HepG2 (cell line): Measurements from ENCODE around the gene BIN1. TPM values are rescaled to one million over a fixed set of nuclear protein-coding genes. Genes with fewer than 3 reads are reported as not detected.

ENCODE experiments used
- ATAC-seq: fragments of 200-7000 bp; cut with Tn5 transposase; 3 replicates; pipeline ENCODE4 v1.9.1; 2020; ENCODE audit warnings: mild to moderate bottlenecking, moderate library complexity
- BruUV-seq: library from RNA; stranded (reverse); fragments of 400-500 nt; replicated peaks from 2 replicates; lab custom pipeline; 2021; lab: Mats Ljungman, UMichigan
- CTCF ChIA-PET: fragments of 300-600 bp; formaldehyde crosslinking; extraction: SDS; loops from one replicate; lab custom pipeline; 2021; ENCODE audit warnings: low total read pairs, inconsistent platforms, low intra/inter-chr PET ratio; lab: Yijun Ruan, JAX
- POLR2A ChIA-PET: fragments of 350-600 bp; sonication (Branson Sonifier 250); formaldehyde crosslinking; loops from one replicate; lab custom pipeline; 2020; ENCODE audit warnings: antibody characterized with exemption, inconsistent platforms; lab: Yijun Ruan, JAX
- DNase-seq: peaks from one replicate; pipeline ENCODE4 v3.0.0-alpha.2; 2015; ENCODE audit warnings: low spot score
- FAIRE-seq: peaks from 3 replicates; lab custom pipeline; 2011; peaks lifted over from hg19 to GRCh38; lab: Jason Lieb, UNC
- H2AFZ ChIP-seq: one replicate; pipeline ENCODE4 v1.6.1; 2011; ENCODE audit warnings: low read length, inconsistent platforms
- H3K27ac ChIP-seq: fragments of 300-600 bp; 3 replicates; pipeline ENCODE4 v1.8.0; 2011; ENCODE audit warnings: mixed run types, mild to moderate bottlenecking, mixed read lengths, low read length, inconsistent platforms; ENCODE audit not compliant: insufficient read depth; ENCODE audit errors: extremely low read length
- H3K27me3 ChIP-seq, 2 experiments: fragments of 200-600 bp in 1 of 2; 2 replicates in 1 of 2; 3 replicates in 1 of 2; pipeline versions ENCODE4 v1.6.0 to v1.8.0; 2011; ENCODE audit warnings: low read length in 2 of 2, mild to moderate bottlenecking in 2 of 2, moderate library complexity in 2 of 2, inconsistent platforms in 1 of 2; ENCODE audit not compliant: insufficient read depth in 2 of 2, control insufficient read depth in 1 of 2
- H3K36me3 ChIP-seq, 2 experiments: fragments of 200-600 bp in 1 of 2; replicated peaks in 1 of 2; 2 replicates in 1 of 2; 3 replicates in 1 of 2; pipeline versions ENCODE4 v1.5.1 to v1.8.0; 2011; ENCODE audit warnings: low read length in 2 of 2, inconsistent platforms in 1 of 2; ENCODE audit not compliant: insufficient read depth in 2 of 2, control insufficient read depth in 1 of 2
- H3K4me1 ChIP-seq: 2 replicates; pipeline ENCODE4 v1.5.1; 2012; ENCODE audit warnings: low read length, inconsistent platforms; ENCODE audit not compliant: insufficient read depth
- H3K4me2 ChIP-seq: 2 replicates; pipeline ENCODE4 v1.6.0; 2011; ENCODE audit warnings: low read depth, low read length, inconsistent platforms
- H3K4me3 ChIP-seq, 3 experiments: fragments of 200-600 bp in 1 of 3; sonication (generic), shearing (Covaris generic) in 1 of 3; replicated peaks in 1 of 3; 2 replicates each; pipeline ENCODE4 v1.5.1; 2011 to 2016; ENCODE audit warnings: low read length in 3 of 3, inconsistent platforms in 2 of 3, low read depth in 2 of 3, mild to moderate bottlenecking in 2 of 3, control low read depth in 1 of 3, mixed read lengths in 1 of 3; ENCODE audit not compliant: insufficient read depth in 1 of 3
- H3K79me2 ChIP-seq: one replicate; pipeline ENCODE4 v1.6.1; 2011; ENCODE audit warnings: low read length, inconsistent platforms; ENCODE audit not compliant: insufficient read depth
- H3K9ac ChIP-seq: 2 replicates; pipeline ENCODE4 v1.6.0; 2011; ENCODE audit warnings: mild to moderate bottlenecking, low read depth, low read length, inconsistent platforms; ENCODE audit not compliant: insufficient read depth
- H3K9me3 ChIP-seq: 2 replicates; pipeline ENCODE4 v1.5.1; 2012; ENCODE audit warnings: mild to moderate bottlenecking, low read length
- H4K20me1 ChIP-seq: 2 replicates; pipeline ENCODE4 v1.6.0; 2011; ENCODE audit warnings: inconsistent platforms, mild to moderate bottlenecking, low read length, moderate library complexity; ENCODE audit not compliant: insufficient read depth
- ARNTL ChIP-seq: sonication (generic); formaldehyde crosslinking; IDR thresholded peaks from 2 replicates; pipeline ENCODE4 v1.4.0; 2020; ENCODE audit warnings: mild to moderate bottlenecking, missing genetic modification reagents
- ATF7-NPFF ChIP-seq: sonication (generic); formaldehyde crosslinking; IDR thresholded peaks from 2 replicates; pipeline ENCODE4 v1.8.1; 2023; ENCODE audit warnings: mild to moderate bottlenecking, low read depth, missing genetic modification reagents, moderate library complexity
- BHLHE40 ChIP-seq: IDR thresholded peaks from 2 replicates; pipeline ENCODE4 v1.6.1; 2011; ENCODE audit warnings: low read length, improper control_type of control experiment
- CBX1 ChIP-seq: IDR thresholded peaks from one replicate; pipeline ENCODE4 v1.6.1; 2016; ENCODE audit warnings: antibody characterized with exemption, low read depth
- CREBL2 ChIP-seq: sonication (generic); formaldehyde crosslinking; IDR thresholded peaks from 2 replicates; pipeline ENCODE4 v1.8.1; 2023; ENCODE audit warnings: missing genetic modification reagents, mild to moderate bottlenecking, borderline replicate concordance
- DZIP1 ChIP-seq: sonication (generic); formaldehyde crosslinking; IDR thresholded peaks from 2 replicates; pipeline ENCODE4 v1.5.0; 2020; ENCODE audit warnings: mild to moderate bottlenecking, missing genetic modification reagents
- HMGA1 ChIP-seq: sonication (generic); formaldehyde crosslinking; conservative IDR thresholded peaks from 2 replicates; pipeline ENCODE4 v1.4.0; 2020; ENCODE audit warnings: missing genetic modification reagents
- NFKB2 ChIP-seq: sonication (generic); formaldehyde crosslinking; IDR thresholded peaks from 2 replicates; pipeline ENCODE4 v1.4.0; 2020; ENCODE audit warnings: missing genetic modification reagents, borderline replicate concordance
- RBM39 ChIP-seq: fragments of 200-400 bp; formaldehyde crosslinking; IDR thresholded peaks from one replicate; pipeline ENCODE4 v1.6.1; 2018; ENCODE audit warnings: antibody characterized with exemption, mild to moderate bottlenecking, low read depth, low read length; ENCODE audit not compliant: poor library complexity, severe bottlenecking
- SATB2 ChIP-seq: sonication (generic); formaldehyde crosslinking; IDR thresholded peaks from 2 replicates; pipeline ENCODE4 v1.5.0; 2020; ENCODE audit warnings: missing genetic modification reagents
- STAT5B ChIP-seq: sonication (generic); formaldehyde crosslinking; IDR thresholded peaks from 2 replicates; pipeline ENCODE4 v1.4.0; 2020; ENCODE audit warnings: missing genetic modification reagents
- ZFP36L2 ChIP-seq: sonication (generic); formaldehyde crosslinking; IDR thresholded peaks from 2 replicates; pipeline ENCODE4 v1.4.0; 2020; ENCODE audit warnings: missing genetic modification reagents
- ZNF44 ChIP-seq: sonication (generic); formaldehyde crosslinking; IDR thresholded peaks from 2 replicates; pipeline ENCODE4 v1.5.1; 2020; ENCODE audit warnings: mild to moderate bottlenecking, missing genetic modification reagents
- ZNF607 ChIP-seq: sonication (generic); formaldehyde crosslinking; IDR thresholded peaks from 2 replicates; pipeline ENCODE4 v1.5.1; 2020; ENCODE audit warnings: missing genetic modification reagents, mild to moderate bottlenecking, borderline replicate concordance
- ZNF652 ChIP-seq: IDR thresholded peaks from 2 replicates; pipeline ENCODE4 v1.6.1; 2016; ENCODE audit warnings: low read depth, borderline replicate concordance
- ZNF770 ChIP-seq: sonication (generic); formaldehyde crosslinking; IDR thresholded peaks from 2 replicates; pipeline ENCODE4 v1.5.0; 2020; ENCODE audit warnings: mild to moderate bottlenecking, missing genetic modification reagents
- ZNF772 ChIP-seq: sonication (generic); formaldehyde crosslinking; IDR thresholded peaks from 2 replicates; pipeline ENCODE4 v1.5.0; 2020; ENCODE audit warnings: mild to moderate bottlenecking, missing genetic modification reagents
- ZSCAN31 ChIP-seq: sonication (generic); formaldehyde crosslinking; IDR thresholded peaks from 2 replicates; pipeline ENCODE4 v1.5.0; 2020; ENCODE audit warnings: low read depth, mild to moderate bottlenecking, missing genetic modification reagents
- WGBS: methylation state at CpG from one replicate; pipeline ENCODE4 v1.1.6; 2017; ENCODE audit warnings: low lambda C conversion rate; 5-methylcytosine and 5-hydroxymethylcytosine counted together
- in situ Hi-C: cut with HindIII; loops from 2 replicates; pipeline ENCODE4 v1.10.0; 2017; ENCODE audit warnings: low pct_unique_long_range_greater_than_20kb; ENCODE audit not compliant: extremely low pct_ligation_motif_present
- intact Hi-C: fragments of 100-400 bp; cut with micrococcal nuclease; formaldehyde crosslinking; loops from one replicate; pipeline ENCODE4 v1.10.0; 2022; ENCODE audit not compliant: unreplicated experiment
- polyA plus RNA-seq, 8 experiments: library from polyadenylated mRNA; depleted of rRNA in 3 of 8; stranded (reverse) in 7 of 8; unstranded in 1 of 8; fragments of >200 nt; fragmentation: Illumina TruSeq in 4 of 8; extraction: Trizol in 4 of 8; gene quantifications; 2 replicates each; pipeline versions ENCODE4 v1.2.1 to v1.2.3, GENCODE V29; 2011 to 2016; ENCODE audit warnings: low read depth in 4 of 8, missing spikeins in 1 of 8, mixed read lengths in 1 of 8; ENCODE audit not compliant: insufficient read depth in 1 of 8
- total RNA-seq, 5 experiments: library from RNA; depleted of rRNA; stranded (reverse); fragments of >200 nt; fragmentation: Illumina TruSeq; extraction: Trizol; gene quantifications; 2 replicates each; pipeline ENCODE4 v1.2.3, GENCODE V29; 2016; ENCODE audit warnings: low read depth in 1 of 5

Gene BIN1
- total and polyA plus RNA-seq, 2 of the 13 experiments (the other 11 are each of a cell fraction or from before 2014, with no cell fraction given): 0.93 to 1.2 TPM

GRCh38 chr2:127065940-127066318, 41.0 kb downstream of the BIN1 start:
- no peak overlapping the region for H3K27ac ChIP-seq
- POLR2A ChIA-PET: no interaction called here

More at GRCh38 chr2:127065940-127066318, 41.0 kb downstream of the BIN1 start:
- Histone ChIP-seq H3K9me3 (no peaks in the 10 kb centered on the region), H3K4me2 (no peak overlapping the region), H3K4me1 (peaks cover 22% of the 10 kb centered on the region), H3K79me2 (no peaks in the 10 kb centered on the region), H4K20me1 (no peaks in the 10 kb centered on the region), H3K4me3 (no peak overlapping the region), H3K27me3 (no peaks in the 10 kb centered on the region; a peak in 1 of 5 replicates), H3K36me3 (no peaks in the 10 kb centered on the region), H3K9ac (no peak overlapping the region), H2AFZ (no peak overlapping the region)
- DNase-seq: no peak
- TF ChIP-seq ZNF652 (CRISPR knock-in tag) (no peak), ZNF607 (no peak), SATB2 (CRISPR knock-in tag) (no peak), NFKB2 (CRISPR knock-in tag) (no peak), ZNF770 (CRISPR knock-in tag) (no peak), HMGA1 (CRISPR knock-in tag) (no peak), ARNTL (CRISPR knock-in tag) (no peak), ZNF44 (CRISPR knock-in tag) (no peak), RBM39 (no peak), CBX1 (no peak), DZIP1 (CRISPR knock-in tag) (no peak), ATF7-NPFF (CRISPR knock-in tag) (no peak), ZFP36L2 (CRISPR knock-in tag) (no peak), STAT5B (no peak), BHLHE40 (no peak), CREBL2 (CRISPR knock-in tag) (no peak), ZNF772 (CRISPR knock-in tag) (no peak), ZSCAN31 (CRISPR knock-in tag) (no peak)
- CTCF ChIA-PET: no interaction called here
- no TSS peak for BruUV-seq
- in situ Hi-C loops: no loop called here
- no peak for ATAC-seq
- intact Hi-C loops: no loop called here
- no peak for FAIRE-seq
- WGBS: 73% methylated on average over 3 of the region's 5 CpGs
